HCT116 (cell line): Measurements from ENCODE around the gene SLC27A1. TPM values are rescaled to one million over a fixed set of nuclear protein-coding genes. Genes with fewer than 3 reads are reported as not detected.
A peak's percentile ranks its signal among the peaks of the same experiment; 100 is the strongest.

ENCODE experiments used
- ATAC-seq: fragments of 200-7000 bp; cut with Tn5 transposase; 2 replicates; pipeline ENCODE4 v1.9.1; 2020; ENCODE audit warnings: mild to moderate bottlenecking, moderate library complexity
- BruUV-seq: library from RNA; stranded (reverse); fragments of 400-500 nt; replicated peaks from 2 replicates; lab custom pipeline; 2021; lab: Mats Ljungman, UMichigan
- CTCF ChIA-PET: fragments of 300-600 bp; sonication (Branson Sonifier 250); formaldehyde crosslinking; loops from one replicate; lab custom pipeline; 2021; ENCODE audit warnings: antibody characterized with exemption; lab: Charles Lee
- POLR2A ChIA-PET: fragments of 300-600, 350-600 bp; sonication (Branson Sonifier 250); formaldehyde crosslinking; loops from one replicate; lab custom pipeline; 2021; ENCODE audit warnings: antibody characterized with exemption; lab: Charles Lee
- RAD21 ChIA-PET, 2 experiments: fragments of 300-600 bp; sonication (Branson Sonifier 250); formaldehyde crosslinking; loops; one replicate each; lab custom pipeline; 2023; ENCODE audit warnings: low total read pairs in 2 of 2; ENCODE audit not compliant: uncharacterized antibody in 2 of 2, unreplicated experiment in 2 of 2, low non-redundant PET in 1 of 2; lab: Charles Lee
- DNase-seq: peaks from one replicate; pipeline ENCODE4 v3.0.0-alpha.2; 2010; ENCODE audit warnings: low read depth, low spot score
- H2AFZ ChIP-seq: fragments of 200-600 bp; shearing (Covaris generic), sonication (generic); 2 replicates; pipeline ENCODE4 v1.6.1; 2017; ENCODE audit warnings: low read depth, mixed run types, mixed read lengths, antibody characterized with exemption, low read length; ENCODE audit not compliant: poor library complexity, severe bottlenecking
- H3K27ac ChIP-seq: 2 replicates; pipeline ENCODE4 v1.5.1; 2012; ENCODE audit warnings: low read depth, low read length
- H3K27me3 ChIP-seq: fragments of 200-600 bp; sonication (generic); 2 replicates; pipeline ENCODE4 v1.6.1; 2016; ENCODE audit warnings: mixed run types, low read length, mixed read lengths; ENCODE audit not compliant: insufficient read depth
- H3K36me3 ChIP-seq, 2 experiments: fragments of 200-500 bp in 1 of 2; fragments of 200-600 bp in 1 of 2; sonication (Bioruptor generic) in 1 of 2; sonication (generic) in 1 of 2; 2 replicates each; pipeline versions ENCODE4 v1.5.1 to v1.6.1; 2014 to 2016; ENCODE audit warnings: low read length in 2 of 2, inconsistent platforms in 1 of 2, mixed read lengths in 1 of 2, mixed run types in 1 of 2; ENCODE audit not compliant: insufficient read depth in 2 of 2, control insufficient read depth in 1 of 2
- H3K4me1 ChIP-seq, 2 experiments: fragments of 200-600 bp in 1 of 2; sonication (generic) in 1 of 2; 2 replicates each; pipeline versions ENCODE4 v1.5.1 to v1.6.1; 2012 to 2017; ENCODE audit warnings: low read length in 2 of 2, inconsistent platforms in 1 of 2, mild to moderate bottlenecking in 1 of 2, mixed read lengths in 1 of 2, mixed run types in 1 of 2, moderate library complexity in 1 of 2; ENCODE audit not compliant: insufficient read depth in 2 of 2, control insufficient read depth in 1 of 2
- H3K4me2 ChIP-seq: fragments of 200-600 bp; sonication (generic); 2 replicates; pipeline ENCODE4 v1.6.1; 2017; ENCODE audit warnings: mixed run types, low read length, mixed read lengths
- H3K4me3 ChIP-seq, 2 experiments: fragments of 200-600 bp in 1 of 2; sonication (generic) in 1 of 2; replicated peaks in 1 of 2; 2 replicates each; pipeline ENCODE4 v1.5.1; 2011 to 2016; ENCODE audit warnings: low read length in 2 of 2, control low read depth in 1 of 2, low read depth in 1 of 2, mild to moderate bottlenecking in 1 of 2, mixed read lengths in 1 of 2, mixed run types in 1 of 2
- H3K79me2 ChIP-seq: fragments of 200-600 bp; sonication (generic); 2 replicates; pipeline ENCODE4 v1.6.1; 2017; ENCODE audit warnings: mild to moderate bottlenecking, mixed run types, low read length, moderate library complexity, mixed read lengths; ENCODE audit not compliant: insufficient read depth
- H3K9ac ChIP-seq: fragments of 200-600 bp; sonication (generic); 2 replicates; pipeline ENCODE4 v1.6.1; 2016; ENCODE audit warnings: low read length, mixed read lengths
- H3K9me2 ChIP-seq: fragments of 200-600 bp; sonication (generic), shearing (Covaris generic); 2 replicates; pipeline ENCODE4 v1.6.1; 2017; ENCODE audit warnings: mixed run types, mild to moderate bottlenecking, moderate library complexity; ENCODE audit not compliant: insufficient read depth
- H3K9me3 ChIP-seq, 2 experiments: fragments of 200-500 bp in 1 of 2; fragments of 200-600 bp in 1 of 2; sonication (Bioruptor generic) in 1 of 2; sonication (generic) in 1 of 2; 2 replicates each; pipeline ENCODE4 v1.6.1; 2014 to 2017; ENCODE audit warnings: low read length in 2 of 2, mixed read lengths in 2 of 2, inconsistent platforms in 1 of 2, low read depth in 1 of 2, mild to moderate bottlenecking in 1 of 2, mixed run types in 1 of 2, moderate library complexity in 1 of 2; ENCODE audit not compliant: control insufficient read depth in 1 of 2, insufficient read depth in 1 of 2
- H4K20me1 ChIP-seq: fragments of 200-600 bp; sonication (generic), shearing (Covaris generic); 2 replicates; pipeline ENCODE4 v1.6.1; 2017; ENCODE audit warnings: mixed run types, mild to moderate bottlenecking, moderate library complexity; ENCODE audit not compliant: insufficient read depth
- POLR2AphosphoS5 ChIP-seq: IDR thresholded peaks from 2 replicates; pipeline ENCODE4 v1.6.1; 2011; ENCODE audit warnings: mild to moderate bottlenecking, low read depth, low read length, moderate library complexity
- ZNF274 ChIP-seq: fragments of 200-500 bp; sonication (Bioruptor generic); IDR thresholded peaks from 2 replicates; pipeline ENCODE4 v1.6.1; 2014; ENCODE audit warnings: mild to moderate bottlenecking, low read depth, low read length, inconsistent platforms
- intact Hi-C: fragments of 100-400 bp; cut with micrococcal nuclease; formaldehyde crosslinking; loops from 2 replicates; pipeline ENCODE4 v1.10.0; 2022
- total RNA-seq: library from RNA; stranded (reverse); gene quantifications from one replicate; pipeline ENCODE4 v1.2.1, GENCODE V29; 2021; ENCODE audit not compliant: unreplicated experiment
- TF ChIP-seq, protein P1 (sequence below): IDR thresholded peaks from 2 replicates; pipeline ENCODE4 v1.6.1; 2011; ENCODE audit warnings: mild to moderate bottlenecking, low read length, moderate library complexity; ENCODE audit not compliant: insufficient replicate concordance; ENCODE audit errors: extremely low read depth
- TF ChIP-seq, protein P2 (sequence below): IDR thresholded peaks from 2 replicates; pipeline ENCODE4 v1.6.1; 2012
- TF ChIP-seq, protein P3 (sequence below): IDR thresholded peaks from 2 replicates; pipeline ENCODE4 v1.6.1; 2012; ENCODE audit warnings: low read depth

SLC27A1 gene
- total RNA-seq, 1 experiment from 2014 or later, result 22.5 TPM

DNA sequence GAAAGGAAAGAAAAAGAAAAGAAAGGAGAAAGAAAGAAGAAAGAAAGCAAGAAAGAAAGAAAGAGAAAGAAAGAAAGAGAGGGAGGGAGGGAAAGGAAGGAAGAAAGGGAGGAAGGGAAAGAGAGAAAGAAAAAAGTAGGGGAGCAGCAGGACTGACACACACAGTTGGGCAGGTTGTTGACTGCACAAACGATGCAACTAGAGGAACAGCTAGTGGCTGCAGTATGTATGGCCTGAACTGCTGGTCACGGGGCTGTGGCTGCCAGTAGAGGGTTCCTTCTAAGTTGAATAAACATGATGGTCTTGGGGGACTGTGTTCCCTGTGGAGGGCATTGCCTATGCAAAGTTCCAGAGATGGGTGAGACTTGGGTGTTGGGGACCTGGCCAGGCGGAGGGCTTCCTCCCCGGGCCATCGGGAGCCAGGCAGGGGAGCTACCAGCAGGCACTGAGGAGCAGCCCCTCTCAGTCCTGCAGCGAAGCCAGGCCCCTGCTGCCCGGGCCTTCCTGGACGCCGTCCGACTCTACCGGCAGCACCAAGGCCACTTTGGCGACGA lies 68.4 kb downstream of the SLC27A1 start:
- Histone ChIP-seq H3K9me2 (no peaks in the 10 kb centered on the region), H3K4me2 (peak overlapping the region; percentile 98), H3K4me1 (peaks cover 8 to 25% of the 10 kb centered on the region in 2 experiments), H3K36me3 (no peaks in the 10 kb centered on the region), H3K9ac (peak overlapping the region; percentile 64), H3K79me2 (no peaks in the 10 kb centered on the region), H4K20me1 (no peaks in the 10 kb centered on the region), H3K9me3 (no peaks in the 10 kb centered on the region), H3K27ac (no peak overlapping the region; the same call in 1 of the 2 replicates), H3K27me3 (no peaks in the 10 kb centered on the region), H3K4me3 (peak overlapping the region; percentile 48 to 65), H2AFZ (no peak overlapping the region)
- ChIA-PET RAD21 (no interaction called here), CTCF (no interaction called here), POLR2A (interaction anchor here (0.6 to 1.0 kb wide), 2 partner anchors 27 to 29 kb away, joined by 3 read pairs; partner anchors contain the start of gene PGLS)
- 0 out of 2 replicates have a peak, but pooled peaks have one; percentile 0 for ATAC-seq
- TF ChIP-seq, protein P1, sequence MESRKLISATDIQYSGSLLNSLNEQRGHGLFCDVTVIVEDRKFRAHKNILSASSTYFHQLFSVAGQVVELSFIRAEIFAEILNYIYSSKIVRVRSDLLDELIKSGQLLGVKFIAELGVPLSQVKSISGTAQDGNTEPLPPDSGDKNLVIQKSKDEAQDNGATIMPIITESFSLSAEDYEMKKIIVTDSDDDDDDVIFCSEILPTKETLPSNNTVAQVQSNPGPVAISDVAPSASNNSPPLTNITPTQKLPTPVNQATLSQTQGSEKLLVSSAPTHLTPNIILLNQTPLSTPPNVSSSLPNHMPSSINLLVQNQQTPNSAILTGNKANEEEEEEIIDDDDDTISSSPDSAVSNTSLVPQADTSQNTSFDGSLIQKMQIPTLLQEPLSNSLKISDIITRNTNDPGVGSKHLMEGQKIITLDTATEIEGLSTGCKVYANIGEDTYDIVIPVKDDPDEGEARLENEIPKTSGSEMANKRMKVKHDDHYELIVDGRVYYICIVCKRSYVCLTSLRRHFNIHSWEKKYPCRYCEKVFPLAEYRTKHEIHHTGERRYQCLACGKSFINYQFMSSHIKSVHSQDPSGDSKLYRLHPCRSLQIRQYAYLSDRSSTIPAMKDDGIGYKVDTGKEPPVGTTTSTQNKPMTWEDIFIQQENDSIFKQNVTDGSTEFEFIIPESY, result no peak
- TF ChIP-seq, protein P2, sequence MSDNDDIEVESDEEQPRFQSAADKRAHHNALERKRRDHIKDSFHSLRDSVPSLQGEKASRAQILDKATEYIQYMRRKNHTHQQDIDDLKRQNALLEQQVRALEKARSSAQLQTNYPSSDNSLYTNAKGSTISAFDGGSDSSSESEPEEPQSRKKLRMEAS, result 0 out of 2 replicates have a peak, but pooled peaks have one; percentile 2
- no peak for DNase-seq
- no TSS peak for BruUV-seq
- intact Hi-C loops, result no loop called here

DNA sequence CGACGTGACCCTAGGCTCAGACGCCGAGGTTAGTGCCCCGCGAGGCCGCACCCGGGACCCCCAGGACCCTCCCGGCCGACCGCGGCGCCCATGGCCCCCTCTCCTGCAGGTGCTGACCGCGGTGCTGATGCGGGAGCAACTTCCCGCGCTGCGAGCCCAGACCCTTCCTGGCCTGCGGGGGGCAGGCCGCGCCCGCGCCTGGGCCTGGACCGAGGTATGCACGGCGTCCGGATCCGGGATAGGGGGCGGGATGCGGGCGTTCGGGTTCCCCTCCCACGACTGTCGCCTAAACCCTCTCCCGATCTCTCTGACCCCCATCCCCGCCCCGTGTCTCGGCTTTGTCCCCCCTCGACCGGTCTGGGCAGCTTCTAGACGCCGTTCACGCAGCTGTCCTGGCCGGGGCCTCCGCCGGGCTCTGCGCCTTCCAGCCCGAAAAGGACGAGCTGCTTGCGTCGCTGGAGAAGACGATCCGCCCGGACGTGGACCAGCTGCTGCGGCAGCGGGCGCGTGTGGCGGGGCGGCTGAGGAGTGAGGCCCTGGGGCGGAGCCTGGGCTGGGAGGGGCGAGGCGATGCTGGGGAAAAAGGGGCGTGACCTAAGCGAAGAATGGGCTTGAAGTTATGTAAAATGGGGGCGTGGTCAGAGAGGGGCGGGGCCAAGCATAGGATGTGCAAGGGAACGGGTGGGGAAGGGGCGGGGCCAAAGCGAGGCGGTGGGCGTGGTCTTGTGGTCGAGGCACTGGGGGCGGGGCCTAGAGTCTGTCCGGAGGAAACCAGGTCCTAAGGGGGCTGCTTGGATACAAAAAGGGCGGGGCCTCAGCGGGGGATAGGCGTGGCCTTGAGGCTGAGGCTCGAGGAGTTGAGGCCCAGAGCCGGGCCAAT lies 69.2 kb downstream of the SLC27A1 start:
- RAD21 ChIA-PET, result no interaction called here
- DNase-seq (peak; percentile 96), ATAC-seq (peak; percentile 91)
- intact Hi-C loops, result no loop called here
- H3K79me2 ChIP-seq, result no peaks in the 10 kb centered on the region
- no peak overlapping the region for H2AFZ ChIP-seq
- H3K4me2 ChIP-seq, result peak overlapping the region; percentile 98
- peak overlapping the region; percentile 64 for H3K9ac ChIP-seq
- H3K4me3 ChIP-seq, result peak overlapping the region; percentile 48 to 65
- H3K9me2 ChIP-seq, result no peaks in the 10 kb centered on the region
- H3K36me3 ChIP-seq, result no peaks in the 10 kb centered on the region
- H3K9me3 ChIP-seq, result no peaks in the 10 kb centered on the region
- H3K27me3 ChIP-seq, result no peaks in the 10 kb centered on the region
- peaks cover 8 to 25% of the 10 kb centered on the region in 2 experiments for H3K4me1 ChIP-seq
- CTCF ChIA-PET, result no interaction called here
- BruUV-seq, result no TSS peak
- POLR2A ChIA-PET, result interaction anchor here (1.0 kb wide), 1 partner anchor 28 kb away, joined by 3 read pairs; the partner anchor contains the start of gene PGLS
- no peaks in the 10 kb centered on the region for H4K20me1 ChIP-seq
- no peak overlapping the region; the same call in 1 of the 2 replicates for H3K27ac ChIP-seq
- TF ChIP-seq POLR2AphosphoS5 (peak; percentile 70), ZNF274 (no peak)
- TF ChIP-seq, protein P2, result 0 out of 2 replicates have a peak, but pooled peaks have one; percentile 33
- TF ChIP-seq, protein P3, sequence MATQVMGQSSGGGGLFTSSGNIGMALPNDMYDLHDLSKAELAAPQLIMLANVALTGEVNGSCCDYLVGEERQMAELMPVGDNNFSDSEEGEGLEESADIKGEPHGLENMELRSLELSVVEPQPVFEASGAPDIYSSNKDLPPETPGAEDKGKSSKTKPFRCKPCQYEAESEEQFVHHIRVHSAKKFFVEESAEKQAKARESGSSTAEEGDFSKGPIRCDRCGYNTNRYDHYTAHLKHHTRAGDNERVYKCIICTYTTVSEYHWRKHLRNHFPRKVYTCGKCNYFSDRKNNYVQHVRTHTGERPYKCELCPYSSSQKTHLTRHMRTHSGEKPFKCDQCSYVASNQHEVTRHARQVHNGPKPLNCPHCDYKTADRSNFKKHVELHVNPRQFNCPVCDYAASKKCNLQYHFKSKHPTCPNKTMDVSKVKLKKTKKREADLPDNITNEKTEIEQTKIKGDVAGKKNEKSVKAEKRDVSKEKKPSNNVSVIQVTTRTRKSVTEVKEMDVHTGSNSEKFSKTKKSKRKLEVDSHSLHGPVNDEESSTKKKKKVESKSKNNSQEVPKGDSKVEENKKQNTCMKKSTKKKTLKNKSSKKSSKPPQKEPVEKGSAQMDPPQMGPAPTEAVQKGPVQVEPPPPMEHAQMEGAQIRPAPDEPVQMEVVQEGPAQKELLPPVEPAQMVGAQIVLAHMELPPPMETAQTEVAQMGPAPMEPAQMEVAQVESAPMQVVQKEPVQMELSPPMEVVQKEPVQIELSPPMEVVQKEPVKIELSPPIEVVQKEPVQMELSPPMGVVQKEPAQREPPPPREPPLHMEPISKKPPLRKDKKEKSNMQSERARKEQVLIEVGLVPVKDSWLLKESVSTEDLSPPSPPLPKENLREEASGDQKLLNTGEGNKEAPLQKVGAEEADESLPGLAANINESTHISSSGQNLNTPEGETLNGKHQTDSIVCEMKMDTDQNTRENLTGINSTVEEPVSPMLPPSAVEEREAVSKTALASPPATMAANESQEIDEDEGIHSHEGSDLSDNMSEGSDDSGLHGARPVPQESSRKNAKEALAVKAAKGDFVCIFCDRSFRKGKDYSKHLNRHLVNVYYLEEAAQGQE, result peak; percentile 70
